ENCODE results near the gene TMEM120B.
"Not testable (repeated sequence)": the region's sequence is repeated elsewhere in the genome, so short reads cannot be mapped to it uniquely, and the experiment has no call there.

Gene TMEM120B

GRCh38 chr12:121781998-121782979 is 69.7 kb downstream of the TMEM120B start:
- Mint-ChIP-seq H3K4me1 (ENCODE audit: low read depth) (peaks cover 69% of the 10 kb centered on the region), H3K27ac (peak overlapping the region; percentile 99), H3K36me3 (ENCODE audit: low read depth) (peaks cover 89% of the 10 kb centered on the region), H3K27me3 (no peaks in the 10 kb centered on the region), H3K4me3 (peak overlapping the region; percentile 76), H3K9me3 (no peaks in the 10 kb centered on the region)
- DNase-seq = peak; percentile 75

GRCh38 chr12:121783766-121784165 is 71.2 kb downstream of the TMEM120B start:
- Mint-ChIP-seq H3K4me3 (peak overlapping the region; percentile 38), H3K27me3 (no peaks in the 10 kb centered on the region), H3K4me1 (ENCODE audit: low read depth) (peaks cover 81% of the 10 kb centered on the region), H3K9me3 (no peaks in the 10 kb centered on the region), H3K27ac (peak overlapping the region; percentile 99), H3K36me3 (ENCODE audit: low read depth) (peaks cover 89% of the 10 kb centered on the region)
- no peak for DNase-seq

GRCh38 chr12:121784460-121784859 is 71.9 kb downstream of the TMEM120B start:
- peaks cover 88% of the 10 kb centered on the region for H3K36me3 Mint-ChIP-seq (ENCODE audit: low read depth)
- no peak for DNase-seq

GRCh38 chr12:121786440-121786825 is 73.9 kb downstream of the TMEM120B start:
- peaks cover 92% of the 10 kb centered on the region for H3K4me1 Mint-ChIP-seq (ENCODE audit: low read depth)
- H3K27ac Mint-ChIP-seq = peak overlapping the region; percentile 100
- peak overlapping the region; percentile 56 for H3K4me3 Mint-ChIP-seq
- no peaks in the 10 kb centered on the region for H3K9me3 Mint-ChIP-seq
- peaks cover 87% of the 10 kb centered on the region for H3K36me3 Mint-ChIP-seq (ENCODE audit: low read depth)
- H3K27me3 Mint-ChIP-seq = no peaks in the 10 kb centered on the region
- peak; percentile 68 for DNase-seq

More at GRCh38 chr12:121784460-121784859, 71.9 kb downstream of the TMEM120B start:
- Mint-ChIP-seq H3K9me3 (no peaks in the 10 kb centered on the region), H3K4me1 (ENCODE audit: low read depth) (peaks cover 86% of the 10 kb centered on the region), H3K4me3 (peak overlapping the region; percentile 62), H3K27me3 (no peaks in the 10 kb centered on the region), H3K27ac (peak overlapping the region; percentile 99)

- peak overlapping the region; percentile 96 for H3K4me3 Mint-ChIP-seq
- peaks cover 87% of the 10 kb centered on the region for H3K36me3 Mint-ChIP-seq (ENCODE audit: low read depth)
- H3K9me3 Mint-ChIP-seq = no peaks in the 10 kb centered on the region
- peak overlapping the region; percentile 100 for H3K27ac Mint-ChIP-seq
- peaks cover 92% of the 10 kb centered on the region for H3K4me1 Mint-ChIP-seq (ENCODE audit: low read depth)
- peak; percentile 60 for DNase-seq
- H3K27me3 Mint-ChIP-seq = no peaks in the 10 kb centered on the region
Observed at GRCh38 chr12:121787063-121788025, 74.8 kb downstream of the TMEM120B start.

GRCh38 chr12:121788176-121788818 is 75.7 kb downstream of the TMEM120B start:
- no peak for DNase-seq
- H3K27me3 Mint-ChIP-seq = no peaks in the 10 kb centered on the region
- no peaks in the 10 kb centered on the region for H3K9me3 Mint-ChIP-seq
- peaks cover 86% of the 10 kb centered on the region for H3K4me1 Mint-ChIP-seq (ENCODE audit: low read depth)
- peak overlapping the region; percentile 96 for H3K4me3 Mint-ChIP-seq
- H3K27ac Mint-ChIP-seq = peak overlapping the region; percentile 100
- peaks cover 84% of the 10 kb centered on the region for H3K36me3 Mint-ChIP-seq (ENCODE audit: low read depth)

GRCh38 chr12:121789233-121789781 is 76.8 kb downstream of the TMEM120B start:
- peak overlapping the region; percentile 96 for H3K4me3 Mint-ChIP-seq
- no peaks in the 10 kb centered on the region for H3K9me3 Mint-ChIP-seq
- DNase-seq = peak; percentile 73
- peak overlapping the region; percentile 100 for H3K27ac Mint-ChIP-seq
- no peaks in the 10 kb centered on the region for H3K27me3 Mint-ChIP-seq
- H3K4me1 Mint-ChIP-seq (ENCODE audit: low read depth) = peaks cover 78% of the 10 kb centered on the region
- peaks cover 76% of the 10 kb centered on the region for H3K36me3 Mint-ChIP-seq (ENCODE audit: low read depth)

GRCh38 chr12:121789800-121790728 is 77.5 kb downstream of the TMEM120B start:
- H3K27ac Mint-ChIP-seq = peak overlapping the region; percentile 100
- H3K4me1 Mint-ChIP-seq (ENCODE audit: low read depth) = peaks cover 78% of the 10 kb centered on the region
- peak overlapping the region; percentile 96 for H3K4me3 Mint-ChIP-seq
- peak; percentile 92 for DNase-seq
- H3K36me3 Mint-ChIP-seq (ENCODE audit: low read depth) = peaks cover 71% of the 10 kb centered on the region
- H3K27me3 Mint-ChIP-seq = no peaks in the 10 kb centered on the region
- H3K9me3 Mint-ChIP-seq = no peaks in the 10 kb centered on the region

- H3K27me3 Mint-ChIP-seq, H3K9me3 Mint-ChIP-seq, DNase-seq: not testable (repeated sequence)
- Mint-ChIP-seq H3K4me1 (ENCODE audit: low read depth) (peaks cover 79% of the 10 kb centered on the region), H3K36me3 (ENCODE audit: low read depth) (peaks cover 72% of the 10 kb centered on the region), H3K27ac (peak overlapping the region; percentile 100), H3K4me3 (peak overlapping the region; percentile 96)
Observed at GRCh38 chr12:121790785-121791184, 78.2 kb downstream of the TMEM120B start.

- Mint-ChIP-seq H3K4me1 (ENCODE audit: low read depth) (peaks cover 77% of the 10 kb centered on the region), H3K4me3 (peak overlapping the region; percentile 96)
- no peak for DNase-seq
Observed at GRCh38 chr12:121791671-121792551, 79.4 kb downstream of the TMEM120B start.

GRCh38 chr12:121792607-121793439 is 80.3 kb downstream of the TMEM120B start:
- H3K4me3 Mint-ChIP-seq = peak overlapping the region; percentile 96
- H3K4me1 Mint-ChIP-seq (ENCODE audit: low read depth) = peaks cover 75% of the 10 kb centered on the region
- DNase-seq = peak; percentile 75
- H3K27ac Mint-ChIP-seq = peak overlapping the region; percentile 100
- no peaks in the 10 kb centered on the region for H3K27me3 Mint-ChIP-seq
- peaks cover 71% of the 10 kb centered on the region for H3K36me3 Mint-ChIP-seq (ENCODE audit: low read depth)
- H3K9me3 Mint-ChIP-seq = no peaks in the 10 kb centered on the region

More at GRCh38 chr12:121791671-121792551, 79.4 kb downstream of the TMEM120B start:
- H3K36me3 Mint-ChIP-seq (ENCODE audit: low read depth) = peaks cover 72% of the 10 kb centered on the region
- peak overlapping the region; percentile 100 for H3K27ac Mint-ChIP-seq
- H3K27me3 Mint-ChIP-seq = no peaks in the 10 kb centered on the region
- no peaks in the 10 kb centered on the region for H3K9me3 Mint-ChIP-seq
